Measurements from ENCODE around the gene STARD13. TPM values are rescaled to one million over a fixed set of nuclear protein-coding genes. Genes with fewer than 3 reads are reported as not detected.

STARD13 gene
- total RNA-seq, 1 experiment from 2014 or later: 1.2 TPM

DNA sequence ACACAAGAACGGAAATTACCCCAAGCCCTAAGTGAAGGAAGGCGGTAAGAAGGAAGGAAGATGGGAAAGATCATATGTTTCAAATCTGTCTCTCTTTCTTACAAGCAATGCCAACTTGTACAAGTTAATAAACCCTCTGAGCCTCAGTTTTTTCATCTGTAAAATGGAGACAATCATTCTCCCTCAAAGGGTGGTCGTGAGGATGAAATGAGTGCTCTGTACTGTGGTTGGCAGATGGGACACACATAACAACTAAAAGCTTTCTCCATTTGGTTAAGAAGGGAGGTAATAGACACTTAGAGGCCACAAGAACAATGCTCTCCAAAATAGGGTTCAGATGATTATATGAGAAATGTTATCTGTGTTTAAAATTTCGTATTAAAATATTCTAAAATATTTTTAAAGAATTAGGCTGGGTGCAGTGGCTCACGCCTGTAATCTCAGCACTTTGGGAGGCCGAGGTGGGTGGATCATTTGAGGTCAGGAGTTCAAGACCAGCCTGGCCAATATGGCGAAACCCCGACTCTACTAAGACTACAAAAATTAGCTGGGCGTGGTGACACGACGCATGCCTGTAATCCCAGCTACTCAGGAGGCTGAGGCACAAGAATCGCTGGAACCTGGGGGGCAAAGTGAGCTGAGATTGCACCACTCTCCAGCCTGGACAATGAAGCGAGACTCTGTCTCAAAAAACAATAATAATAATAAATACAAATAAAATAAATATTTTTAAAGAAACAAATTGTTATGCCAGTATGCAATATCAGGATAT is 89.7 kb downstream of the STARD13 start:
- Histone ChIP-seq H3K27me3 (ENCODE audit: low read length) (no peaks in the 10 kb centered on the region), H4K20me1 (ENCODE audit: insufficient read depth, low read depth, low read length) (no peaks in the 10 kb centered on the region), H3K4me2 (ENCODE audit: low read depth, low read length, poor library complexity, severe bottlenecking) (no peak overlapping the region), H3K9me2 (replicated peaks; ENCODE audit: insufficient read depth, low read length) (no peaks in the 10 kb centered on the region), H3K9ac (ENCODE audit: low read length) (no peak overlapping the region), H3K79me2 (ENCODE audit: low read length) (no peaks in the 10 kb centered on the region), H3K4me1 (ENCODE audit: low read length) (no peaks in the 10 kb centered on the region), H3K27ac (ENCODE audit: low read length) (no peak overlapping the region), H2AFZ (ENCODE audit: low read length) (no peak overlapping the region), H3K9me3 (ENCODE audit: low read length) (no peaks in the 10 kb centered on the region), H3K36me3 (ENCODE audit: insufficient read depth, low read length) (no peaks in the 10 kb centered on the region), H3K4me3 (ENCODE audit: low read length) (no peak overlapping the region)
- DNase-seq: no peak

DNA sequence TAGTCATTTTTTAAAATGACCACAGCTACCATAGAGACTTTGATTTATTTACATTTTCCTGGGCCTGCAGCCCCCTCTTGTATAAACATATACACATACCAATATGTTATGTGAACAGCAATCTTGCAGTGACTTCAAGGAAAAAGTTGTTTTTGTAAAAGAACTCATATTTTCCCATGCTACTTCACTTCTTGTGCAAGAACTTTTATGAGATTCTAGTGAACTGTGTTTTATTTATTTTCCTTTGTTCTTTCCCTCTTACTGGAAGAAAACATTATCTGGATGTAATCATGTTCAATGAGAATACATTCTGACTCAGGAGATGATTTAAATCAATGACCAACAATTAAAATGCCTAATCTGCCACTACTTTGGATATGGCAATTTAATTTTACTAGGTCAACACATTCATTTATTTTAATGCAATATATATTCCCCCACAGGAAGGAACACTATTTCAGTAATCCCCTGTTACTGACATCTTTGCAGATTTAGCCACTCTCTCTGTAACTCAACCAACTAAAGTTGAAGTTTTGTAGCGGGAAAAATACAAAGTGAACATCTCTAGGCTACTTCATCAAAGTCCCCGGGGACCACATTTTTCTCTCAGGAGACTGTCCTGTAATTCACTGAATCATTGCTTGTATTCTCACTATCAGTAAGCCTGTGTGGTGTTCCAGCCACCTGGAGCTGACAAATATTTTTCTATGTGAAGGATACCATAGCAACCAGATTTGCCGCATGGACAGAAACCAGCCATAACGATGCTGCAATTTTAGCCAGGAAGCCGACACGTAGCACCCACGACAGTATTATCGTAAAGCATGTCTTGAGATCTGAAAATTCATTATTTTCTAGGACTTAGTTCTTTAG is 90.5 kb downstream of the STARD13 start:
- Histone ChIP-seq H4K20me1 (ENCODE audit: insufficient read depth, low read depth, low read length) (no peaks in the 10 kb centered on the region), H3K4me3 (ENCODE audit: low read length) (no peak overlapping the region), H3K36me3 (ENCODE audit: insufficient read depth, low read length) (no peaks in the 10 kb centered on the region), H3K79me2 (ENCODE audit: low read length) (no peaks in the 10 kb centered on the region), H3K9me3 (ENCODE audit: low read length) (no peaks in the 10 kb centered on the region), H3K4me1 (ENCODE audit: low read length) (no peaks in the 10 kb centered on the region), H3K27ac (ENCODE audit: low read length) (no peak overlapping the region), H3K27me3 (ENCODE audit: low read length) (no peaks in the 10 kb centered on the region), H3K4me2 (ENCODE audit: low read depth, low read length, poor library complexity, severe bottlenecking) (no peak overlapping the region), H3K9me2 (replicated peaks; ENCODE audit: insufficient read depth, low read length) (no peaks in the 10 kb centered on the region), H2AFZ (ENCODE audit: low read length) (no peak overlapping the region), H3K9ac (ENCODE audit: low read length) (no peak overlapping the region)
- DNase-seq: no peak

DNA sequence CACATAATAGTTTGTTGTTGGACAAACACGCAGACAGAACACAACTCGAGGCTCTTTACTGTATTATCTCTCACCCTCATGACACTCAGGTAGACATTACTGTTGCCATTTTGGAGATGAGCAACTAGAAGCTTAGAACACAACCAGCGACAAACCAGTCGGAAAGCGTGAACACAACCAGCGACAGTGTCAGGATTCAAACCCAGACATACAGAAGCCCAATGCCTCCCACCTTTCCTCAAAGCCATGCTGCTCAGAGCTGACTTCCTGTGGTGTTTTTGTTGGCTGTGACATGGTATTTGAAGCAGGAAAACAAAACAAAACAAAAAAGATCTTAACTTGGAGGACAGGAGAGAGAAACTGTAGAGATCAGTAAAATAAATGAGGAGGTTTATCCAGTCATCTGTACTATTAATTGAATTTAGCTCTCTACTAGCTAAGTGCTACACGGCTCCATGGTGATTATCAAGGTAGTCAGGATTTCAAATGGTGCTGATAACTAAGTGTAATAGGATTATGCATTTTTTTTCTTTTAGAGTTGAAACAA is 92.1 kb downstream of the STARD13 start:
- Histone ChIP-seq H3K9me3 (ENCODE audit: low read length) (no peaks in the 10 kb centered on the region), H3K4me2 (ENCODE audit: low read depth, low read length, poor library complexity, severe bottlenecking) (no peak overlapping the region), H3K79me2 (ENCODE audit: low read length) (no peaks in the 10 kb centered on the region), H3K9me2 (replicated peaks; ENCODE audit: insufficient read depth, low read length) (no peaks in the 10 kb centered on the region), H2AFZ (ENCODE audit: low read length) (no peak overlapping the region), H3K27me3 (ENCODE audit: low read length) (no peaks in the 10 kb centered on the region), H3K4me3 (ENCODE audit: low read length) (no peak overlapping the region), H3K4me1 (ENCODE audit: low read length) (no peaks in the 10 kb centered on the region), H3K9ac (ENCODE audit: low read length) (no peak overlapping the region), H3K36me3 (ENCODE audit: insufficient read depth, low read length) (no peaks in the 10 kb centered on the region), H4K20me1 (ENCODE audit: insufficient read depth, low read depth, low read length) (no peaks in the 10 kb centered on the region), H3K27ac (ENCODE audit: low read length) (no peak overlapping the region)
- DNase-seq: no peak

DNA sequence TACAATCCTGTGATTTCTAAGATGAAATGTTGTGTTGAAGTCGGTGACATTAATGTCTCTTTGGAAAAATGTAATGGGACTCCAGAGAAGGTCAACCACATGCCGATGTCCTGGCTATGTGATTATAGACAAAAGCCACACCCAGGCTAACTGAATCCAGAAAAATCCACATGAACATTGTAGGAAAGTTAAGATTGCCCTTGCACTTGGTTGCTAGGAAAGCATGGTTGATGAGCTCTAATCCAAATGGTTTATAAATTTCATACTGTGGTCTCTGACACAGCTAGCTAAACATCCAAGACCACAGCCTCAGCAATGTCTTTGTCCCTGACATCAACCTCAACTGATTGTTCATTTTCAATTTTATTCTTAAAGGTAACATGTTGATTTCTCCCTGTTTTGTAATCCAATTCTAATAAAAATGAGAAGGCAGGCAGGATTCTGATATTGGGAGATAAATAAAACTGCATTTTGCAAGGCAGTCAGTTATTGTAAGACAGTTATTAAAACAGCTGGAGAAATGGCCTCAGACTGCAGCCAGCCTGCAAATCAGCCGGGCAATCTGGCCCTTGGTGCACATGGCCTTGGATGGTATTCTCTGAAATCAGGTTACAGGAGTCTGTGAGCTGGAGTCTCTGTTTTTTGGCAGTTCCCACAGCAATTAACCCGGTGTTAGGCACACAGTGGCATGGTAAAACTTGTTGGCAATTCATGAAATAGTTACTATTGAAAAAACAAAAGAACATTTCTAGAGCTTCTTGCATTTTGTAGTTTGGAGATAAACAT is 93.9 kb downstream of the STARD13 start:
- H3K9me2 ChIP-seq (replicated peaks; ENCODE audit: insufficient read depth, low read length): no peaks in the 10 kb centered on the region

DNA sequence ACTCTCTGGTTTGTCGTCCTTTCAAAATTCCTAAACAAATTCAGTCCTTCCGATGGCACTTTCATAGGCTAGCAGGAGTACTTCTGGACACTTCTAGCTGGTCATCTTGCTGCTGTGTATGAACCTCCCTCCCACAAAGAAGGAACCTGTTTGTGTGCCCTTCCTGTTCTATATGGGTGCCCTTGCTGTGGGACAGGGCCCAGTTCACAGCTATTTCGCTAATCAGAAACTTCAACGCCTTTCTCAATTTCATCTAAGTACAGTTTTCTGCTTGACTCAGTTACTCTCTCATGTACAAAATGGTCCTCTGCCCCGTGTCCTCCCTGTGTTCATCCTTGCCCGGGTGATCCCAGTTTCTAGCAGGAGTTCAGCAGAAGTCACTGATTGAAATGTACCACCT is 96.1 kb downstream of the STARD13 start:
- Histone ChIP-seq H3K4me1 (ENCODE audit: low read length) (no peaks in the 10 kb centered on the region), H3K79me2 (ENCODE audit: low read length) (no peaks in the 10 kb centered on the region), H3K9me3 (ENCODE audit: low read length) (no peaks in the 10 kb centered on the region), H3K4me3 (ENCODE audit: low read length) (no peak overlapping the region), H4K20me1 (ENCODE audit: insufficient read depth, low read depth, low read length) (no peaks in the 10 kb centered on the region), H2AFZ (ENCODE audit: low read length) (no peak overlapping the region), H3K27me3 (ENCODE audit: low read length) (no peaks in the 10 kb centered on the region), H3K36me3 (ENCODE audit: insufficient read depth, low read length) (no peaks in the 10 kb centered on the region), H3K9me2 (replicated peaks; ENCODE audit: insufficient read depth, low read length) (no peaks in the 10 kb centered on the region), H3K27ac (ENCODE audit: low read length) (no peak overlapping the region), H3K4me2 (ENCODE audit: low read depth, low read length, poor library complexity, severe bottlenecking) (no peak overlapping the region), H3K9ac (ENCODE audit: low read length) (no peak overlapping the region)
- DNase-seq: no peak

More for the DNA sequence above, 93.9 kb downstream of the STARD13 start:
- no peak overlapping the region for H3K9ac ChIP-seq (ENCODE audit: low read length)
- H2AFZ ChIP-seq (ENCODE audit: low read length): no peak overlapping the region
- no peaks in the 10 kb centered on the region for H3K4me1 ChIP-seq (ENCODE audit: low read length)
- no peak for DNase-seq
- H3K79me2 ChIP-seq (ENCODE audit: low read length): no peaks in the 10 kb centered on the region
- H3K27ac ChIP-seq (ENCODE audit: low read length): no peak overlapping the region
- H4K20me1 ChIP-seq (ENCODE audit: insufficient read depth, low read depth, low read length): no peaks in the 10 kb centered on the region
- no peak overlapping the region for H3K4me2 ChIP-seq (ENCODE audit: low read depth, low read length, poor library complexity, severe bottlenecking)
- no peaks in the 10 kb centered on the region for H3K27me3 ChIP-seq (ENCODE audit: low read length)
- H3K9me3 ChIP-seq (ENCODE audit: low read length): no peaks in the 10 kb centered on the region
- no peak overlapping the region for H3K4me3 ChIP-seq (ENCODE audit: low read length)
- H3K36me3 ChIP-seq (ENCODE audit: insufficient read depth, low read length): no peaks in the 10 kb centered on the region

DNA sequence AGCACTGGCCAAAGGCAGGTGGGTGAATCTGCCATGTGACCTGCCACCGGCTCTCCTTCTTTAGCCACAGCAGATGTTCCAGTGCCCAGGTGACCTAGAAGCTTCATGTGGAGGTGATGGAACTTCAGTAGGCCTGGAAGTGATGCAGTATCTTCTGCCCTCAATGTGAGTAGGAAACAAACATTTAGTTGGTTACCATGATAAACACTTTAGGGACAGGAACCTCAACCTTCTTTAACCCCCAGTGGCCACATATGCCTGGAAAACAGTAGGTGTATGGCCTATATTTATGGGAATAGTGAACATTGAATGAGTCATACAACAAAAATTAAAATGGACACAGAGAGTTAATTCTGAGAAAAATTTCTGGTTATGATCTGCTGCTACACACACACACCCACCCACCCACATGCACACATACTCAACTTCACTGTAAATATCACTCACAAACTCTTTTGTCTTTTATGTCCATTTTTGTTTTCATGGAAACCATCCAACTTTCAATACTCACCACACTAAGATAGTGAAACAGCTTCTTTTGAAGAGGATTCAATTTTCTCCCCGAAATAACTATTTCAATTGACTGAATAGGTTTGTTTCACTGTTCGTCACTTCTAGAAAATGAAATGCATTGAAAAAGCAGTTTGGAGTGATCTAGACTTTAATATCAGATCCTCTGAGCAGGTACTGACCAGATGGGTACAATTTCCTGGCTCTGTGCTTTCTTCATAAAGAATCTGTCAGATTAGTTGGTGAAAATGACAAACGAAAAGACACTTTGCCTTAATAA is 97.3 kb downstream of the STARD13 start:
- Histone ChIP-seq H3K9me2 (replicated peaks; ENCODE audit: insufficient read depth, low read length) (no peaks in the 10 kb centered on the region), H3K4me3 (ENCODE audit: low read length) (no peak overlapping the region), H3K9ac (ENCODE audit: low read length) (no peak overlapping the region), H3K4me1 (ENCODE audit: low read length) (no peaks in the 10 kb centered on the region), H4K20me1 (ENCODE audit: insufficient read depth, low read depth, low read length) (no peaks in the 10 kb centered on the region), H3K4me2 (ENCODE audit: low read depth, low read length, poor library complexity, severe bottlenecking) (no peak overlapping the region), H3K36me3 (ENCODE audit: insufficient read depth, low read length) (no peaks in the 10 kb centered on the region), H3K27me3 (ENCODE audit: low read length) (no peaks in the 10 kb centered on the region), H3K9me3 (ENCODE audit: low read length) (no peaks in the 10 kb centered on the region), H2AFZ (ENCODE audit: low read length) (no peak overlapping the region), H3K27ac (ENCODE audit: low read length) (no peak overlapping the region), H3K79me2 (ENCODE audit: low read length) (no peaks in the 10 kb centered on the region)
- no peak for DNase-seq

DNA sequence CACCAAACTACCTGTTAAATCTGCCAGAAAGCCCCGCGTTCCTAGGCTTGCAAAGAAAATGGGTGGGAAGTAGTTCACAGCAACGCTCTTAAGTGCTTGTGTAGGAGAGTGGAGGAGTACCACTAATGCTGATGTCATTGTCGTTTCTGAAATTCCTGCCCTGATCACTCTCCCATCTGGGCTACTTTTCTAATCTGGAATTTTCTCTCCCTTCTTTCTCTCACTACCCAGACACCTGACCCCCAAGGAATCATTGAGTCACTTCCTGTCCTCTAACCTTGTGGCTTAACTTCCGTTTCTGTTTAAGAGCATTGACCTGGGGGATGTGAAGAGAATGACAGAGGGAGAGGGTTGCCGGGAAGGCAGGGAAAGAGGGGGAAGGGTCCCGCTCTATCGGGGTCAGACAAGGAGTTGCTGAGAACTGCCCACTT is 98.7 kb downstream of the STARD13 start:
- Histone ChIP-seq H3K9me3 (ENCODE audit: low read length) (no peaks in the 10 kb centered on the region), H2AFZ (ENCODE audit: low read length) (no peak overlapping the region), H3K4me2 (ENCODE audit: low read depth, low read length, poor library complexity, severe bottlenecking) (no peak overlapping the region), H4K20me1 (ENCODE audit: insufficient read depth, low read depth, low read length) (no peaks in the 10 kb centered on the region), H3K36me3 (ENCODE audit: insufficient read depth, low read length) (no peaks in the 10 kb centered on the region), H3K27me3 (ENCODE audit: low read length) (no peaks in the 10 kb centered on the region), H3K4me3 (ENCODE audit: low read length) (no peak overlapping the region), H3K9me2 (replicated peaks; ENCODE audit: insufficient read depth, low read length) (no peaks in the 10 kb centered on the region), H3K4me1 (ENCODE audit: low read length) (no peaks in the 10 kb centered on the region), H3K79me2 (ENCODE audit: low read length) (no peaks in the 10 kb centered on the region), H3K9ac (ENCODE audit: low read length) (no peak overlapping the region), H3K27ac (ENCODE audit: low read length) (no peak overlapping the region)
- no peak for DNase-seq
